ENCODE measurements around the gene GNG4. TPM values are rescaled to one million over a fixed set of nuclear protein-coding genes. Genes with fewer than 3 reads are reported as not detected.

Gene GNG4
- total and polyA plus RNA-seq, 10 of the 15 experiments (the other 5 are each of a cell fraction or from before 2014, with no cell fraction given): 0.03 to 0.15 (median 0.15) TPM; not detected in 7

DNA sequence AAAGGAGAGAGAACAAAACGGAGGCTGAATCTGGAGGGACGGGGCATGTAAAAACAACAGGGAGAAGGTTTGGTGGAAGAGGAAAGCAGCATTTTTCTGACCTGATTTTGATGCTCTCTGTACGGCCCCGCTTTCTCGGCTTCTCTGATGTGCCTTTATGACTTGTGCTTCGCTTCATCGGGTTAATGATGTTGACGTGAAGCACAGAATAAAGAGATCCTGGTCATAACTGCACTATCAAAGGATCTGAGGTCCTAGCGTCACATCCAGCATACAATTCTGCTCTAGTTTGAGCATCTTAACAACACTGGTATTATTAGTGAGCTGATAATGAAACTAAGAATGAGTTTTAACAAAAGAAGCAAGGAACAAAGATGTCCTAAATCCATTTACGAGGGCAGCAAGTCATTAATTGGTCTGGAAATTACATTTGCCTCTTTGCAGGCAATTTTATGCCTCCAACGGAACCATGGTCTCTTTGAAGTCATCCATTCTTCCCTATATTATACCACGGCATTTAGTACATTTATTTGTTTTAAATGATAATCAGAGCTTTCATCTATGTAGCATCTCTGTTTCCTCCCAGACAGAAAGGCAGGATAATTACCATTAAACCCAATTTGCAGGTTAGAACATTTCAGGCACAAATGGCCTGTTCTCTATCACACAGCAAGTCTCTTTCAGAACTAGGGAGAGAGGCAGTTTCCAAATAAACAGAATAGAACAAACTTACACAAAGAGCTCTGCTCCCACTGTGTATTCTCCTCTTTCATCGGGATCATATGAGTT, 100.0 kb downstream of the GNG4 start:
- Histone ChIP-seq H3K9ac (ENCODE audit: control insufficient read depth, insufficient read depth, low read length) (no peak overlapping the region), H3K9me3 (replicated peaks; ENCODE audit: control insufficient read depth, insufficient read depth, low read length) (no peaks in the 10 kb centered on the region), H4K20me1 (ENCODE audit: control insufficient read depth, insufficient read depth) (no peaks in the 10 kb centered on the region), H2AFZ (ENCODE audit: control insufficient read depth, low read depth, low read length) (no peak overlapping the region), H3K4me2 (ENCODE audit: control insufficient read depth, insufficient read depth) (no peak overlapping the region), H3K79me2 (ENCODE audit: control insufficient read depth, insufficient read depth, low read length) (no peaks in the 10 kb centered on the region), H3K4me3 (no peak overlapping the region), H3K27me3 (replicated peaks in 1 of 2; ENCODE audit: control insufficient read depth in 2 of 2, insufficient read depth in 2 of 2, low read length in 1 of 2) (peaks cover 0 to 3% of the 10 kb centered on the region in 2 experiments; a peak in 3 of 4 replicates), H3K27ac (ENCODE audit: control insufficient read depth, insufficient read depth) (no peak overlapping the region), H3K4me1 (ENCODE audit: control insufficient read depth, insufficient read depth, low read length) (no peaks in the 10 kb centered on the region), H3K36me3 (ENCODE audit: control insufficient read depth in 2 of 2, insufficient read depth in 2 of 2, low read length in 1 of 2) (no peaks in the 10 kb centered on the region)
- DNase-seq (ENCODE audit: low read depth, low spot score) (no peak), ATAC-seq (no peak), FAIRE-seq (no peak)
- ChIA-PET SMC1A (ENCODE audit: uncharacterized antibody, unreplicated experiment) (interaction anchor here (0.6 kb wide), 1 partner anchor 367 kb away, joined by 4 read pairs; no protein-coding TSS in a partner anchor), POLR2A (no interaction called here), RAD21 (ENCODE audit: unreplicated experiment) (no interaction called here), CTCF (interaction anchor here (1.2 kb wide), 1 partner anchor 51 kb away, joined by 3 read pairs; no protein-coding TSS in a partner anchor)
- TF ChIP-seq, protein P1, sequence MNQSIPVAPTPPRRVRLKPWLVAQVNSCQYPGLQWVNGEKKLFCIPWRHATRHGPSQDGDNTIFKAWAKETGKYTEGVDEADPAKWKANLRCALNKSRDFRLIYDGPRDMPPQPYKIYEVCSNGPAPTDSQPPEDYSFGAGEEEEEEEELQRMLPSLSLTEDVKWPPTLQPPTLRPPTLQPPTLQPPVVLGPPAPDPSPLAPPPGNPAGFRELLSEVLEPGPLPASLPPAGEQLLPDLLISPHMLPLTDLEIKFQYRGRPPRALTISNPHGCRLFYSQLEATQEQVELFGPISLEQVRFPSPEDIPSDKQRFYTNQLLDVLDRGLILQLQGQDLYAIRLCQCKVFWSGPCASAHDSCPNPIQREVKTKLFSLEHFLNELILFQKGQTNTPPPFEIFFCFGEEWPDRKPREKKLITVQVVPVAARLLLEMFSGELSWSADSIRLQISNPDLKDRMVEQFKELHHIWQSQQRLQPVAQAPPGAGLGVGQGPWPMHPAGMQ (IDR thresholded peaks at IDR 0.05; ENCODE audit: borderline replicate concordance): no peak
- TF ChIP-seq NRF1 (conservative IDR thresholded peaks at IDR 0.05; ENCODE audit: low read depth, low read length) (no peak), NR2F1 (conservative IDR thresholded peaks at IDR 0.05) (no peak)
- TF ChIP-seq, protein P2, sequence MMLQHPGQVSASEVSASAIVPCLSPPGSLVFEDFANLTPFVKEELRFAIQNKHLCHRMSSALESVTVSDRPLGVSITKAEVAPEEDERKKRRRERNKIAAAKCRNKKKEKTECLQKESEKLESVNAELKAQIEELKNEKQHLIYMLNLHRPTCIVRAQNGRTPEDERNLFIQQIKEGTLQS (IDR thresholded peaks at IDR 0.05; ENCODE audit: borderline replicate concordance, extremely low read depth, low read depth, low read length): no peak
- TF ChIP-seq, protein P3, sequence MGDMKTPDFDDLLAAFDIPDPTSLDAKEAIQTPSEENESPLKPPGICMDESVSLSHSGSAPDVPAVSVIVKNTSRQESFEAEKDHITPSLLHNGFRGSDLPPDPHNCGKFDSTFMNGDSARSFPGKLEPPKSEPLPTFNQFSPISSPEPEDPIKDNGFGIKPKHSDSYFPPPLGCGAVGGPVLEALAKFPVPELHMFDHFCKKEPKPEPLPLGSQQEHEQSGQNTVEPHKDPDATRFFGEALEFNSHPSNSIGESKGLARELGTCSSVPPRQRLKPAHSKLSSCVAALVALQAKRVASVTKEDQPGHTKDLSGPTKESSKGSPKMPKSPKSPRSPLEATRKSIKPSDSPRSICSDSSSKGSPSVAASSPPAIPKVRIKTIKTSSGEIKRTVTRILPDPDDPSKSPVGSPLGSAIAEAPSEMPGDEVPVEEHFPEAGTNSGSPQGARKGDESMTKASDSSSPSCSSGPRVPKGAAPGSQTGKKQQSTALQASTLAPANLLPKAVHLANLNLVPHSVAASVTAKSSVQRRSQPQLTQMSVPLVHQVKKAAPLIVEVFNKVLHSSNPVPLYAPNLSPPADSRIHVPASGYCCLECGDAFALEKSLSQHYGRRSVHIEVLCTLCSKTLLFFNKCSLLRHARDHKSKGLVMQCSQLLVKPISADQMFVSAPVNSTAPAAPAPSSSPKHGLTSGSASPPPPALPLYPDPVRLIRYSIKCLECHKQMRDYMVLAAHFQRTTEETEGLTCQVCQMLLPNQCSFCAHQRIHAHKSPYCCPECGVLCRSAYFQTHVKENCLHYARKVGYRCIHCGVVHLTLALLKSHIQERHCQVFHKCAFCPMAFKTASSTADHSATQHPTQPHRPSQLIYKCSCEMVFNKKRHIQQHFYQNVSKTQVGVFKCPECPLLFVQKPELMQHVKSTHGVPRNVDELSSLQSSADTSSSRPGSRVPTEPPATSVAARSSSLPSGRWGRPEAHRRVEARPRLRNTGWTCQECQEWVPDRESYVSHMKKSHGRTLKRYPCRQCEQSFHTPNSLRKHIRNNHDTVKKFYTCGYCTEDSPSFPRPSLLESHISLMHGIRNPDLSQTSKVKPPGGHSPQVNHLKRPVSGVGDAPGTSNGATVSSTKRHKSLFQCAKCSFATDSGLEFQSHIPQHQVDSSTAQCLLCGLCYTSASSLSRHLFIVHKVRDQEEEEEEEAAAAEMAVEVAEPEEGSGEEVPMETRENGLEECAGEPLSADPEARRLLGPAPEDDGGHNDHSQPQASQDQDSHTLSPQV (IDR thresholded peaks at IDR 0.05): no peak
- TF ChIP-seq, protein P4, sequence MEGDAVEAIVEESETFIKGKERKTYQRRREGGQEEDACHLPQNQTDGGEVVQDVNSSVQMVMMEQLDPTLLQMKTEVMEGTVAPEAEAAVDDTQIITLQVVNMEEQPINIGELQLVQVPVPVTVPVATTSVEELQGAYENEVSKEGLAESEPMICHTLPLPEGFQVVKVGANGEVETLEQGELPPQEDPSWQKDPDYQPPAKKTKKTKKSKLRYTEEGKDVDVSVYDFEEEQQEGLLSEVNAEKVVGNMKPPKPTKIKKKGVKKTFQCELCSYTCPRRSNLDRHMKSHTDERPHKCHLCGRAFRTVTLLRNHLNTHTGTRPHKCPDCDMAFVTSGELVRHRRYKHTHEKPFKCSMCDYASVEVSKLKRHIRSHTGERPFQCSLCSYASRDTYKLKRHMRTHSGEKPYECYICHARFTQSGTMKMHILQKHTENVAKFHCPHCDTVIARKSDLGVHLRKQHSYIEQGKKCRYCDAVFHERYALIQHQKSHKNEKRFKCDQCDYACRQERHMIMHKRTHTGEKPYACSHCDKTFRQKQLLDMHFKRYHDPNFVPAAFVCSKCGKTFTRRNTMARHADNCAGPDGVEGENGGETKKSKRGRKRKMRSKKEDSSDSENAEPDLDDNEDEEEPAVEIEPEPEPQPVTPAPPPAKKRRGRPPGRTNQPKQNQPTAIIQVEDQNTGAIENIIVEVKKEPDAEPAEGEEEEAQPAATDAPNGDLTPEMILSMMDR (IDR thresholded peaks at IDR 0.05 in 2 of 3, conservative IDR thresholded peaks at IDR 0.05 in 1 of 3; ENCODE audit: control insufficient read depth in 2 of 3, extremely low read depth in 1 of 3, insufficient read depth in 1 of 3, low read depth in 3 of 3, low read length in 3 of 3): no peak
- TF ChIP-seq, protein P5, sequence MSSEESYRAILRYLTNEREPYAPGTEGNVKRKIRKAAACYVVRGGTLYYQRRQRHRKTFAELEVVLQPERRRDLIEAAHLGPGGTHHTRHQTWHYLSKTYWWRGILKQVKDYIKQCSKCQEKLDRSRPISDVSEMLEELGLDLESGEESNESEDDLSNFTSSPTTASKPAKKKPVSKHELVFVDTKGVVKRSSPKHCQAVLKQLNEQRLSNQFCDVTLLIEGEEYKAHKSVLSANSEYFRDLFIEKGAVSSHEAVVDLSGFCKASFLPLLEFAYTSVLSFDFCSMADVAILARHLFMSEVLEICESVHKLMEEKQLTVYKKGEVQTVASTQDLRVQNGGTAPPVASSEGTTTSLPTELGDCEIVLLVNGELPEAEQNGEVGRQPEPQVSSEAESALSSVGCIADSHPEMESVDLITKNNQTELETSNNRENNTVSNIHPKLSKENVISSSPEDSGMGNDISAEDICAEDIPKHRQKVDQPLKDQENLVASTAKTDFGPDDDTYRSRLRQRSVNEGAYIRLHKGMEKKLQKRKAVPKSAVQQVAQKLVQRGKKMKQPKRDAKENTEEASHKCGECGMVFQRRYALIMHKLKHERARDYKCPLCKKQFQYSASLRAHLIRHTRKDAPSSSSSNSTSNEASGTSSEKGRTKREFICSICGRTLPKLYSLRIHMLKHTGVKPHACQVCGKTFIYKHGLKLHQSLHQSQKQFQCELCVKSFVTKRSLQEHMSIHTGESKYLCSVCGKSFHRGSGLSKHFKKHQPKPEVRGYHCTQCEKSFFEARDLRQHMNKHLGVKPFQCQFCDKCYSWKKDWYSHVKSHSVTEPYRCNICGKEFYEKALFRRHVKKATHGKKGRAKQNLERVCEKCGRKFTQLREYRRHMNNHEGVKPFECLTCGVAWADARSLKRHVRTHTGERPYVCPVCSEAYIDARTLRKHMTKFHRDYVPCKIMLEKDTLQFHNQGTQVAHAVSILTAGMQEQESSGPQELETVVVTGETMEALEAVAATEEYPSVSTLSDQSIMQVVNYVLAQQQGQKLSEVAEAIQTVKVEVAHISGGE (CRISPR knock-in tag; IDR thresholded peaks at IDR 0.05): no peak
- BruUV-seq (replicated peaks): no TSS peak
- intact Hi-C loops (cut with micrococcal nuclease; ENCODE audit: unreplicated experiment): no loop called here
- in situ Hi-C loops (cut with MboI): no loop called here
- WGBS (ENCODE audit: insufficient coverage, insufficient replicate concordance, low lambda C conversion rate, missing lambda C conversion rate): 63% methylated on average over 13 of the region's 13 CpGs
